HG02970 (cell line): ENCODE measurements around the gene FES.
"Not testable (repeated sequence)": the region's sequence is repeated elsewhere in the genome, so short reads cannot be mapped to it uniquely, and the experiment has no call there.

ENCODE experiments used
- ATAC-seq: cut with Tn5 transposase; IDR thresholded peaks from one replicate; pipeline ENCODE4 v1.9.1; 2021; ENCODE audit warnings: mild to moderate bottlenecking, moderate library complexity, moderate number of reproducible peaks; ENCODE audit not compliant: unreplicated experiment, low FRiP score

FES gene

GRCh38 chr15:90860942-90861675 lies 23.2 kb upstream of the FES start:
- ATAC-seq = no peak

GRCh38 chr15:90862487-90862886 lies 21.8 kb upstream of the FES start:
- no peak for ATAC-seq

GRCh38 chr15:90862964-90863778 lies 21.1 kb upstream of the FES start:
- ATAC-seq = no peak

GRCh38 chr15:90863987-90864386 lies 20.3 kb upstream of the FES start:
- no peak for ATAC-seq

GRCh38 chr15:90864507-90864906 lies 19.8 kb upstream of the FES start:
- ATAC-seq = no peak

- no peak for ATAC-seq
These were observed 18.6 kb upstream of the FES start for GRCh38 chr15:90865702-90866101.

- no peak for ATAC-seq
These were observed 18.1 kb upstream of the FES start for GRCh38 chr15:90866161-90866715.

- ATAC-seq = no peak
These were observed 17.5 kb upstream of the FES start for GRCh38 chr15:90866800-90867199.

- no peak for ATAC-seq
These were observed 16.0 kb upstream of the FES start, which contains the start of gene FURIN for GRCh38 chr15:90868261-90868689. Gene FURIN (plus strand): TSS chr15:90868588. CDS start chr15:90875741, 7,153 bp downstream.

- no peak for ATAC-seq
These were observed 15.2 kb upstream of the FES start for GRCh38 chr15:90869140-90869541.

- ATAC-seq = no peak
These were observed 14.5 kb upstream of the FES start for GRCh38 chr15:90869601-90870353.

GRCh38 chr15:90870354-90871138 lies 13.8 kb upstream of the FES start:
- no peak for ATAC-seq

GRCh38 chr15:90871139-90871715 lies 13.1 kb upstream of the FES start:
- no peak for ATAC-seq

- no peak for ATAC-seq
These were observed 12.4 kb upstream of the FES start for GRCh38 chr15:90871716-90872485.

- ATAC-seq = no peak
These were observed 11.7 kb upstream of the FES start for GRCh38 chr15:90872486-90873184.

- ATAC-seq = no peak
These were observed 10.8 kb upstream of the FES start for GRCh38 chr15:90873488-90873997.

- no peak for ATAC-seq
These were observed 10.2 kb upstream of the FES start for GRCh38 chr15:90873998-90874605.

GRCh38 chr15:90874986-90875385 lies 9.3 kb upstream of the FES start:
- ATAC-seq = not testable (repeated sequence)
